ENCODE data around the gene CERS4. TPM values are rescaled to one million over a fixed set of nuclear protein-coding genes. Genes with fewer than 3 reads are reported as not detected.

The CERS4 gene
- total and polyA plus RNA-seq, 2 of the 8 experiments (the other 6 are each of a cell fraction or from before 2014, with no cell fraction given): 88.2 to 179 TPM

DNA sequence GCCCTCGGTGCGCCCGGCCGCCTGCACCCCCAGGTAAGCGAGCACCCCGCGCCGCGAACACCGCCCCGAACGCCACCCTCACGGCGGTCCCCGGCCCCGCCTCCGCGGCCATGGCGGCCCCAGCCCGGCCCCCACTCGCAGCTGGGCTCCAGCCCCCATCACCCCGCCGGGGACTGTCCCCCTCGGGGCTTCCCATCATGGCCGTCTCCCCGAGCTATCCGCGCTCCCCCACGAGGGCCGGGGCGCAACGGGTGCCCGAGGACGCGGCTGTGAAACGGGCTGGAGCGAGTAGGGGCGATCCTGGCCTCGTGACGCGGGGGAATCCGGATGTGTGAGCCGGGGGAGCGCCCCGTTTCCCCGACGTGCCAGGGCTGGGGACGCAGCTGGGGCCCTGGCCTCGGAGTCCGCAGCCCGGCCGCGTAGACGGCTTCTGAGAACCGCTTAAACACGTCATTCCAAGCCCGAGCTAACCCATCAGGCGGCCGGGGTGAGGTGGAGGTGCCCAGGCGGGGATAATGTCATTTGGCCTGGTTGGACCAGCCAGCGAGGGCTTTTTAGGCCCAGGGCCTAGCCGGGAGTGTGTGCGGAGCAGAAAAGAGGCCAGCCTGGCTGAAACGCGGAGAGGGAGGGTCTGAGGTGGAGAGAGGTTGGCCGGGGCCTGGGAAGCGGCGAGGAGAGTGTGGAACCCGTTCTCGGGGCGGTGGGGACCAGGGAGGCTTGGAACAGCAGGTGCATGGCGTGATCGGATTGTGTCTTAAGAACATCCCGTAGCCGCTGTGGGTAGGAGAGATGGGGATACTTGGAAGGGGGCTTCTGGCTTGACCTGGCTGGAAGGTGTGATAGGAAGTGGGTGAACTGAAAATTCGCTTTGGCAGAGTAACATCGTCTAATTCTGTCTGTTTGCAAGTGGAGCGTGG is 550 bp downstream of the CERS4 start (continued):
- TF ChIP-seq, protein P1, sequence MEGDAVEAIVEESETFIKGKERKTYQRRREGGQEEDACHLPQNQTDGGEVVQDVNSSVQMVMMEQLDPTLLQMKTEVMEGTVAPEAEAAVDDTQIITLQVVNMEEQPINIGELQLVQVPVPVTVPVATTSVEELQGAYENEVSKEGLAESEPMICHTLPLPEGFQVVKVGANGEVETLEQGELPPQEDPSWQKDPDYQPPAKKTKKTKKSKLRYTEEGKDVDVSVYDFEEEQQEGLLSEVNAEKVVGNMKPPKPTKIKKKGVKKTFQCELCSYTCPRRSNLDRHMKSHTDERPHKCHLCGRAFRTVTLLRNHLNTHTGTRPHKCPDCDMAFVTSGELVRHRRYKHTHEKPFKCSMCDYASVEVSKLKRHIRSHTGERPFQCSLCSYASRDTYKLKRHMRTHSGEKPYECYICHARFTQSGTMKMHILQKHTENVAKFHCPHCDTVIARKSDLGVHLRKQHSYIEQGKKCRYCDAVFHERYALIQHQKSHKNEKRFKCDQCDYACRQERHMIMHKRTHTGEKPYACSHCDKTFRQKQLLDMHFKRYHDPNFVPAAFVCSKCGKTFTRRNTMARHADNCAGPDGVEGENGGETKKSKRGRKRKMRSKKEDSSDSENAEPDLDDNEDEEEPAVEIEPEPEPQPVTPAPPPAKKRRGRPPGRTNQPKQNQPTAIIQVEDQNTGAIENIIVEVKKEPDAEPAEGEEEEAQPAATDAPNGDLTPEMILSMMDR (IDR thresholded peaks at IDR 0.05; ENCODE audit: control extremely low read depth in 1 of 3, insufficient read depth in 1 of 3, low read depth in 1 of 3, low read length in 3 of 3): no peak
- TF ChIP-seq KDM4A (IDR thresholded peaks at IDR 0.05; ENCODE audit: low read depth, low read length, severe bottlenecking) (no peak), MAFK (IDR thresholded peaks at IDR 0.05; ENCODE audit: low read depth, low read length) (no peak), YY1 (IDR thresholded peaks at IDR 0.05; ENCODE audit: low read depth, low read length) (peak; percentile 71), ASH2L (IDR thresholded peaks at IDR 0.05; ENCODE audit: low read length) (peak; percentile 19), RXRA (IDR thresholded peaks at IDR 0.05; ENCODE audit: insufficient read depth, low read depth, low read length) (no peak), E2F6 (IDR thresholded peaks at IDR 0.05) (no peak), SIN3A (conservative IDR thresholded peaks at IDR 0.05 in 1 of 2, IDR thresholded peaks at IDR 0.05 in 1 of 2; ENCODE audit: low read depth in 1 of 2, low read length in 2 of 2) (peak in 1 of 2 experiments; percentile 23; a peak in 1 of 4 replicates), SP2 (IDR thresholded peaks at IDR 0.05; ENCODE audit: low read length) (no peak), FOSL1 (IDR thresholded peaks at IDR 0.05; ENCODE audit: insufficient read depth, low read depth, low read length) (no peak), SAP30 (IDR thresholded peaks at IDR 0.05; ENCODE audit: insufficient read depth, insufficient replicate concordance, low read length) (peak; percentile 44), HDAC6 (IDR thresholded peaks at IDR 0.05; ENCODE audit: low read depth, low read length) (no peak), GABPA (IDR thresholded peaks at IDR 0.05; ENCODE audit: borderline replicate concordance, insufficient read depth, low read length) (no peak), HDAC2 (IDR thresholded peaks at IDR 0.05; ENCODE audit: borderline replicate concordance in 1 of 2, low read depth in 2 of 2, low read length in 2 of 2) (peak in 1 of 2 experiments; percentile 88; a peak in 1 of 4 replicates), JUND (IDR thresholded peaks at IDR 0.05; ENCODE audit: low read length) (no peak), RNF2 (IDR thresholded peaks at IDR 0.05; ENCODE audit: borderline replicate concordance, low read depth, low read length, missing control alignments, poor library complexity, severe bottlenecking) (no peak), POLR2AphosphoS5 (IDR thresholded peaks at IDR 0.05; ENCODE audit: low read depth, low read length) (no peak), EGR1 (IDR thresholded peaks at IDR 0.05; ENCODE audit: borderline replicate concordance, low read depth, low read length) (no peak), RFX5 (IDR thresholded peaks at IDR 0.05; ENCODE audit: borderline replicate concordance, low read depth, low read length) (no peak)
